GM19328 (cell line): Measurements from ENCODE around the gene UHRF2.
"Not testable (repeated sequence)": the region's sequence is repeated elsewhere in the genome, so short reads cannot be mapped to it uniquely, and the experiment has no call there.

Experiments used
- ATAC-seq: cut with Tn5 transposase; IDR thresholded peaks from one replicate; pipeline ENCODE4 v1.9.1; 2021; ENCODE audit warnings: mild to moderate bottlenecking, moderate library complexity; ENCODE audit not compliant: unreplicated experiment

UHRF2 gene

GRCh38 chr9:6426117-6426516 lies 13.1 kb downstream of the UHRF2 start:
- no peak for ATAC-seq

- peak; percentile 92 for ATAC-seq
Observed at GRCh38 chr9:6428940-6429889, 16.2 kb downstream of the UHRF2 start.

GRCh38 chr9:6431038-6431437 lies 18.0 kb downstream of the UHRF2 start:
- no peak for ATAC-seq

- no peak for ATAC-seq
Observed at GRCh38 chr9:6433410-6433809, 20.4 kb downstream of the UHRF2 start.

- ATAC-seq, result no peak
Observed at GRCh38 chr9:6439051-6439703, 26.2 kb downstream of the UHRF2 start.

- no peak for ATAC-seq
Observed at GRCh38 chr9:6440405-6440804, 27.4 kb downstream of the UHRF2 start.

- ATAC-seq, result no peak
Observed at GRCh38 chr9:6441269-6441668, 28.3 kb downstream of the UHRF2 start.

- no peak for ATAC-seq
Observed at GRCh38 chr9:6443661-6444060, 30.7 kb downstream of the UHRF2 start.

- no peak for ATAC-seq
Observed at GRCh38 chr9:6444128-6444527, 31.1 kb downstream of the UHRF2 start.

- no peak for ATAC-seq
Observed at GRCh38 chr9:6449086-6449485, 36.1 kb downstream of the UHRF2 start.

GRCh38 chr9:6449645-6450044 lies 36.6 kb downstream of the UHRF2 start:
- no peak for ATAC-seq

GRCh38 chr9:6450641-6451375 lies 37.8 kb downstream of the UHRF2 start:
- ATAC-seq, result no peak

- ATAC-seq, result not testable (repeated sequence)
Observed at GRCh38 chr9:6455292-6455691, 42.3 kb downstream of the UHRF2 start.

- not testable (repeated sequence) for ATAC-seq
Observed at GRCh38 chr9:6458704-6459103, 45.7 kb downstream of the UHRF2 start.

GRCh38 chr9:6459718-6460117 lies 46.7 kb downstream of the UHRF2 start:
- ATAC-seq, result no peak

GRCh38 chr9:6460189-6460768 lies 47.3 kb downstream of the UHRF2 start:
- no peak for ATAC-seq

GRCh38 chr9:6461619-6462018 lies 48.6 kb downstream of the UHRF2 start:
- no peak for ATAC-seq

- ATAC-seq, result no peak
Observed at GRCh38 chr9:6467006-6467625, 54.1 kb downstream of the UHRF2 start.

GRCh38 chr9:6471231-6471850 lies 58.3 kb downstream of the UHRF2 start:
- ATAC-seq, result no peak

GRCh38 chr9:6473151-6473550 lies 60.2 kb downstream of the UHRF2 start:
- ATAC-seq, result no peak
